Measurements from ENCODE around the gene COQ9. TPM values are rescaled to one million over a fixed set of nuclear protein-coding genes. Genes with fewer than 3 reads are reported as not detected.

COQ9 gene
- total RNA-seq, 2 experiments from 2014 or later = 28.5 to 29.0 TPM

GRCh38 chr16:57503366-57503765, 56.1 kb downstream of the COQ9 start:
- peaks cover 11% of the 10 kb centered on the region for H3K4me1 Mint-ChIP-seq
- no peak for DNase-seq
- POLR2A ChIA-PET = no interaction called here
- no peak overlapping the region for H3K4me3 Mint-ChIP-seq
- H3K27me3 Mint-ChIP-seq = no peaks in the 10 kb centered on the region
- CTCF ChIA-PET = no interaction called here
- H3K36me3 Mint-ChIP-seq (ENCODE audit: low read depth) = no peaks in the 10 kb centered on the region
- H3K9me3 Mint-ChIP-seq = no peaks in the 10 kb centered on the region
- H3K27ac Mint-ChIP-seq = no peak overlapping the region

GRCh38 chr16:57504001-57504400, 56.7 kb downstream of the COQ9 start:
- ChIA-PET CTCF (interaction anchor here (0.8 kb wide), 1 partner anchor 16 kb away, joined by 4 read pairs; no protein-coding TSS in a partner anchor), POLR2A (no interaction called here)
- Mint-ChIP-seq H3K27me3 (no peaks in the 10 kb centered on the region), H3K4me3 (no peak overlapping the region), H3K4me1 (peaks cover 11% of the 10 kb centered on the region), H3K36me3 (ENCODE audit: low read depth) (no peaks in the 10 kb centered on the region), H3K27ac (no peak overlapping the region), H3K9me3 (no peaks in the 10 kb centered on the region)
- DNase-seq = no peak

GRCh38 chr16:57504491-57504890, 57.2 kb downstream of the COQ9 start:
- ChIA-PET POLR2A (no interaction called here), CTCF (interaction anchor here (0.8 kb wide), 1 partner anchor 16 kb away, joined by 4 read pairs; no protein-coding TSS in a partner anchor)
- Mint-ChIP-seq H3K9me3 (no peaks in the 10 kb centered on the region), H3K4me1 (peaks cover 11% of the 10 kb centered on the region), H3K27me3 (no peaks in the 10 kb centered on the region), H3K4me3 (no peak overlapping the region), H3K36me3 (ENCODE audit: low read depth) (no peaks in the 10 kb centered on the region), H3K27ac (no peak overlapping the region)
- DNase-seq = no peak

- no peak overlapping the region for H3K27ac Mint-ChIP-seq
- ChIA-PET CTCF (no interaction called here), POLR2A (no interaction called here)
- no peaks in the 10 kb centered on the region for H3K9me3 Mint-ChIP-seq
- no peak for DNase-seq
- H3K4me3 Mint-ChIP-seq = no peak overlapping the region
- no peaks in the 10 kb centered on the region for H3K27me3 Mint-ChIP-seq
- H3K4me1 Mint-ChIP-seq = peaks cover 11% of the 10 kb centered on the region
- no peaks in the 10 kb centered on the region for H3K36me3 Mint-ChIP-seq (ENCODE audit: low read depth)
These were observed 57.9 kb downstream of the COQ9 start for GRCh38 chr16:57505169-57505568.

GRCh38 chr16:57507136-57508034, 60.1 kb downstream of the COQ9 start:
- no peak overlapping the region for H3K27ac Mint-ChIP-seq
- POLR2A ChIA-PET = no interaction called here
- H3K27me3 Mint-ChIP-seq = no peaks in the 10 kb centered on the region

GRCh38 chr16:57508035-57508425, 60.8 kb downstream of the COQ9 start:
- POLR2A ChIA-PET = no interaction called here
- CTCF ChIA-PET = no interaction called here
- Mint-ChIP-seq H3K4me3 (no peak overlapping the region), H3K27me3 (no peaks in the 10 kb centered on the region), H3K27ac (no peak overlapping the region), H3K36me3 (ENCODE audit: low read depth) (no peaks in the 10 kb centered on the region), H3K9me3 (no peaks in the 10 kb centered on the region), H3K4me1 (no peaks in the 10 kb centered on the region)
- no peak for DNase-seq

More at GRCh38 chr16:57507136-57508034, 60.1 kb downstream of the COQ9 start:
- Mint-ChIP-seq H3K4me3 (no peak overlapping the region), H3K4me1 (no peaks in the 10 kb centered on the region), H3K36me3 (ENCODE audit: low read depth) (no peaks in the 10 kb centered on the region), H3K9me3 (no peaks in the 10 kb centered on the region)
- CTCF ChIA-PET = interaction anchor here (1.4 kb wide), 1 partner anchor 13 kb away, joined by 3 read pairs; no protein-coding TSS in a partner anchor
- no peak for DNase-seq

GRCh38 chr16:57509231-57509923, 62.1 kb downstream of the COQ9 start:
- ChIA-PET CTCF (interaction anchor here (1.1 to 2.9 kb wide), 2 partner anchors 9 to 11 kb away, joined by 3 to 9 read pairs; no protein-coding TSS in a partner anchor), POLR2A (interaction anchor here (0.8 kb wide), 1 partner anchor 23 kb away, joined by 3 read pairs; the partner anchor contains the start of gene DOK4)
- Mint-ChIP-seq H3K36me3 (ENCODE audit: low read depth) (no peaks in the 10 kb centered on the region), H3K9me3 (no peaks in the 10 kb centered on the region), H3K27me3 (no peaks in the 10 kb centered on the region), H3K4me1 (no peaks in the 10 kb centered on the region), H3K4me3 (no peak overlapping the region), H3K27ac (no peak overlapping the region)
- DNase-seq = no peak

GRCh38 chr16:57510016-57510871, 63.0 kb downstream of the COQ9 start:
- Mint-ChIP-seq H3K27me3 (no peaks in the 10 kb centered on the region), H3K9me3 (no peaks in the 10 kb centered on the region), H3K4me3 (no peak overlapping the region), H3K36me3 (ENCODE audit: low read depth) (no peaks in the 10 kb centered on the region), H3K4me1 (no peaks in the 10 kb centered on the region), H3K27ac (no peak overlapping the region)
- POLR2A ChIA-PET = interaction anchor here (0.6 to 0.8 kb wide), 3 partner anchors 8 to 24 kb away, joined by 3 read pairs; partner anchors contain the start of gene DOK4
- DNase-seq = no peak
- CTCF ChIA-PET = interaction anchor here (1.1 to 2.9 kb wide), 2 partner anchors 8 to 10 kb away, joined by 3 to 9 read pairs; no protein-coding TSS in a partner anchor

Other genes with a start within 250 kb of the COQ9 start
- gene ARL2BP, start 202.2 kb upstream of the COQ9 start, total RNA-seq = 10 to 100 TPM; 32.8 to 32.9 TPM
- gene PLLP, start 162.8 kb upstream of the COQ9 start, total RNA-seq = under 1 TPM in 1 of 2 experiments, not detected in 1; 0.18 TPM
- gene CCL22, start 88.7 kb upstream of the COQ9 start, total RNA-seq = under 1 TPM in 1 of 2 experiments, not detected in 1; 0.10 TPM
- gene CX3CL1, start 75.0 kb upstream of the COQ9 start, total RNA-seq = not detected
- not detected for gene CCL17, start 42.7 kb upstream of the COQ9 start, total RNA-seq
- gene CIAPIN1, start 94 bp upstream of the COQ9 start, total RNA-seq = 10 to 100 TPM; 35.8 to 36.1 TPM
- 10 to 100 TPM; 47.8 to 48.8 TPM for gene POLR2C, start 15.2 kb downstream of the COQ9 start, total RNA-seq
- 1 to 10 TPM; 2.5 to 3.4 TPM for gene DOK4, start 39.0 kb downstream of the COQ9 start, total RNA-seq
- gene CCDC102A, start 89.1 kb downstream of the COQ9 start, total RNA-seq = 1 to 10 TPM; 9.1 to 9.7 TPM
- gene ADGRG5, start 95.2 kb downstream of the COQ9 start, total RNA-seq = 10 to 100 TPM; 12.3 to 12.4 TPM
- 1 to 10 TPM; 7.4 to 8.3 TPM for gene ADGRG1, start 181.2 kb downstream of the COQ9 start, total RNA-seq
- gene ADGRG3, start 220.8 kb downstream of the COQ9 start, total RNA-seq = not detected
- gene DRC7, start 247.3 kb downstream of the COQ9 start, total RNA-seq = not detected

Measured in activated CD4-positive, alpha-beta memory T cell treated with anti-CD3 and anti-CD28 coated beads, Interleukin-2, amount 10 ng/mL, durations not matched to agents 7 days and 5 days (primary cell).